Tongue (tissue), 2 donors: ENCODE results near the gene ADSL. TPM values are rescaled to one million over a fixed set of nuclear protein-coding genes. Genes with fewer than 3 reads are reported as not detected.

Experiments used
- DNase-seq: peaks from one replicate; pipeline ENCODE4 v3.0.0-alpha.2; 2015
- total RNA-seq: library from RNA; depleted of rRNA; stranded (reverse); fragments of >200 nt; gene quantifications from one replicate; pipeline ENCODE4 v1.2.3, GENCODE V29; 2014

The ADSL gene
- total RNA-seq, 1 donor from 2014 or later: 236 TPM

DNA sequence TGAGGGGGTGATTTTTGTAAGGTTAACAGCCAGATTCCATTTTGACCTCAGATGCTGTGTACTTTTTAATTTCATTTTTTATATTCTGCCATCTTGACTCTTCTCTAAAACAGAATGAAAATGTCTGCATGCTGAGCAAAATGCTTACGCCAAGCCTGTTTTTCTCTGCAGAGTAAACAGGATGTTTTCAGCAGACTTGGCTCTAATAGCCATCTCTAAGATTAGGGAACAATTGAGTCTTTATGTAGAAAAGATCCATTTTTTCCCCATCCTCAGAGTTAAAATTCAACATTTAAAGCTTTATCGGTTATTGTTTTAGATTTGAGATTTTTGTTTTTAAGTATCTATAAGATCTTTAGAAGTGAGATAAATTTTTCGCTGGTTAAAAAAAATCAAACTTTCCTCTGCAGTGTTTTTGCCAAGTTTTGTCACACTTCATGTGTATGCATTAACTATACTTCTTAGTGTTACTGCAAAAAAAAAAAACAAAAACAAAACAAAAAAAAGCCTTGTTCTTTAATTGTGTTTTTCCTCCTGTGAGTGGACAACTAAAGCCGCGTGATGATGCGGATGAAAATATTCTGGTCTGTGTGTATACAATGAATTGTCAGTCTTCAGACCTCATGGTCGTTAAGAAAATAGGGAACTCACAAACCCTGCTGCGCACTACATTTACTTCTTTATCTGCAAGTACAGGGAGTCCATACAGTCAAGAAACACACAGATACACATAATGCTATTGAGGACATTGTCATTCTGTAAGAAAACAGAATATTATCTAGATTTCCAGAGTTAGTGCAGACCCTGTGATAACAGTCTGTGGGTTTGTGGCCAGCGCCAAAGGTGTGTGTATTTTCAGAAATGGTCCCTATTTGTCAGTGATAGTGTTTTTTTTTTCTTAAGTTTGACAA is 17.5 kb upstream of the ADSL start:
- no peak for DNase-seq

DNA sequence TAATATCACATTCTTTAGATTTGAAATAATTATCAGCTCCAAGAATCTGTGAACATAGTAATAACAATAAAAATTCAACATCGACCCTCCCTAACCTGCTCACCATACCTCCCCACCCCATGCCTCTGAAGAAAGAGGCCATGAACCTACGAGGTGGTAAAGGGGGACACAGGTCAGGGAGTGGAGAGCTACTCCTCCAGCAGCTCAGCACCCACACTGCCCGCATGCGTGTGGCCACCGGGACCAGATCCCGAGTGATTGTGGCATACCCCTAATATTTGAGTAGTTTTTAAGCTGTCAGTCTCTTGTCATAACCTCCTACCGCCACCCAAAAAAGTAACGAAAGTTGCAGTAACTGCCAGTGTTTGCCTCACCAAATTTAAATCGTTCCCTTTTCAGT is 16.8 kb upstream of the ADSL start:
- no peak for DNase-seq

DNA sequence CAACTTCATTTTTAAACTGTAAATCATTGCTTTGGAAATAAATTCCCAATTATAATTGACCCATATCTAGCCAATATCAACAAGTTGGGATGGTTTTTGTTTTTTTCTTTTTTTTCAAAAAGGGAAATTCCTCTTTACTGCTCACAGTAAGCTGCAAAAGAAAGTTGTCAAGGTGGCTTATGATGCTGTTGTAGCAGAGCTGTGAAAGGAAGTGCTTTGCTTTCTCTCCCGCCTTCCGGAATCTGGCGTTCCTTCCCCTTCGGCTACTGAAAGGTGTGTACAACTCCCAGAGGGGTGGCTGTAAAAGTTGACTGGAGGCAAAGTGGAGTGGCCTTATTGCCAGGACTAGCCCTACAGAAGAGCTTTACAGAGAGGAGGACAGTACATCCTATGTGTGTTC is 16.2 kb upstream of the ADSL start:
- DNase-seq: no peak

DNA sequence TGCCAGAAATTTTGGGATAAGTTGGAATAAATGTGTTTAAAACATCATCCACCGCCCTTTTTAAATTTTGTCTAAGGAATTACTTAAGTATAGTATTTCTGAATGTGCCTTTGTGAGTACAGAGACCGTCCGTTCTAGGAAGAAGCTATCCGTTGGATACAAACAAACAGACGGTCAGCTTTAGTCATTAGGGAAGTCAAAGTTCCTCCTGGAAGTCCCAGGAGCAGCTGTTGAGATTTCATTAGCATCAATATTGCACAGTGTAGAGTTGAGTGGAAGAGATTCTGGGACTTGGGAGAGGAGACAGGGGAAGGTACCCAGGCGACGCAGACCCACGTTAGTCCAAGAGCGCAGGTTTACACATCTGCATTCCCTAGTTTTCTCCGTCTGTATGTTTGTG is 15.7 kb upstream of the ADSL start:
- no peak for DNase-seq

DNA sequence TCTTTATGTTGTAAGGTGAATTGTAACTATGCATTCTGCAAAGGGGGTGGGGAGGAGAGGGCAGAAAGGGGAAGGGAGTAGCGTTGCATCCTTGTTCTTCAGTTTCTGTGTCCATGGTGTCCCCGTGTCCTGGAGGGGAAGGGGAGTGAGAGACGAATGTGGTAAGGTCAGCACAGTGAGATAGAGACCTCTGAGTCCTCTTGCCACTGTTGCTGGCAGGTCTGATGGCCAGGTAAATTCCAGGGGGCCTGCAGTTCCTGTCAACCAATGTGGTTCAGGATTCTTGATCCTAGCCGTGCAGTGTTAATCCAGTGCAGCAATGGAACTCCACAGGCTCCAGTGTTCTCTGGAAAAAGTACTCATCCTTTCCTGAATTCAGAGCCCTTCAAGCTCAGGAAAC is 14.6 kb upstream of the ADSL start:
- no peak for DNase-seq

DNA sequence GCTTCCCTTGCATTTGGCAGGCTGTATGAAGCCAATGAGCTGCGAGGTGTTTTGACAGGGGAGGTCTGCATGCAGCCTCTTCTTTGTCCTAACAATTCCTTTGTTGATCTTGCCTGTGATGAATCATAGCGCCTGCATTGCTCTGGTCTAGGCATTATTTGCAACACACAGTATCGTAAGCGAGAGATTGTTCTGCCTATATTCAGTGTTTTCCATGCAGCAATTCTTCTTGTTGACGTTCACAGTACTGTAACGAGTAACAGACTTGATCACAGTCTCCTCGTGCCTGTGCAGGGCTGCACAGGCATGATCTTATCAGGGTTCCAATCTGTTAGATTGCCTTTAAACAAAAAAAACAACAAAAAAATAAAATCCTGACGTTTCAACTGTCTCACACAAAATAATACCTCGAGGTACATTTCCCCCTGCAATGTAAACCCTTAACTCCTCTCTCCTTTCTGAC is 13.9 kb upstream of the ADSL start:
- DNase-seq: no peak

DNA sequence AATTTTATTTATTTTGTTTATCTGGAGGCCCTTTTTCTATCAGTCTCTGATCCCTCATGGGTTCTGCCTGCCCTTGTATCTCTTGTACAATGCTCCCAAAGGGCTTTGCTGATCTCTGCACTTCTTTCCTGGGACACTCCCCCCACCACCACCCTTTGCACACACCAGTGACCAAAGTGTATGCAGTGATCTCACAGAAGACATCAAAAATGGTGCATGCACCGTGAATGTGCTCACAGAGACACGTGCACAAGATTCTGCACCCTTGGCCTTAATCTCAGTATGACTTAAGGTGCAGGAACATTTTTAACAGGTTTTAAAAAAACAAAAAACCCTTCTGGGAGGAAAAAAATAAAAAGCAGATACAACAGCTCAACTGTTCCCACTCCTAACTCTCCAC is 12.2 kb upstream of the ADSL start:
- DNase-seq: no peak

DNA sequence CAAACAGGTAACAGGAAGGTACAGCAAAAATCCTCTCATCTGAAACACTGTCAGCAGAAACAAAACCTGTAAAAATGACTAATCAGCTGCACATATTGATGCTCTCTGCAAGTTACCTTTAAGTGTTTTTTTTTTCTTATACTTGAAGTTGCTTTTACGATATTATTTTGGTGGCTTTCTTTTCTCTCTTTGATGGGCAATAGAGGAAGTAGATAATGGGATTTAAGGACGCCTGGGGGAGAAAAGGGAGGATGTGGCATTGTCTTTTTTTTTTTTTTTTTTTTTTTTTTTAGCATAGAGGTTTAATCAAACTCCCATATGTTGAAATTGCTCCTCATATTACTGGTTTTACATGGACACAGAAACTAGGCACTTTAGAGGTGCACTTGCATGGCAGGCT is 11.4 kb upstream of the ADSL start:
- no peak for DNase-seq

DNA sequence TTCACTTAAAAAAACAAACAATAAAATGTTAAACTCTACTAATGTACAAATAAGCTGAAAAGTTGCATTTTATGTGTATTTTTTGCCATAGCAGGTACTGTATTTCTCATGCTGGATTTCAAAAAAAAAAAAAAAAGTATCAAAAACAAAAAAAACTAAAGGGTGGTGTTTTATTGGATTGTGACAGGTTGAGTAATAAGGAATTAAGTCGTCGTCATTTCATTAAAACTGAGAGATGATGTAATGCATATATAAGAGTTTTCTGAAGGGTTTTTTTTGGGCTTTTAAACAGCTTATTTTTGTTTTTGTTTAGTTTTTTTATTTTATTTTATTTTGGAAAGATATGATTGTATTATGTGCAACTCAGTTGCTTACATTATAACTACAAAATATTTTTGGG is 10.9 kb upstream of the ADSL start:
- DNase-seq: no peak

DNA sequence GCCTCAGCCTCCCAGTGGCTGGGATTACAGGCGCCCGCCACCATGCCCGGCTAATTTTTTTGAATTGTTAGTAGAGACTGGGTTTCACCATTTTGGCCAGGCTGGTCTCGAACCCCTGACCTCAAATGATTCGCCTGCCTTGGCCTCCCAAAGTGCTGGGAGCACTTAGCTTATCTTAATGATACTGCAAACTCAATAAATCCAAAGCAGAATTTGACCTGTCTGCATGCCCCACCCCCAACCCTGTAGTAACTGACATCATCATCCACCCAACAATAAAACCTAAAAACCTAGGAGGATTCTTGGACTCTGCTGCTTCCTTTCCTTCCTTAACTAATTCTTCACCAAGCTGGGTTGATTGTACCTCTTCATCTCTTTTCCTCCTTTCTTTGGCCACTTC is 6.3 kb upstream of the ADSL start:
- no peak for DNase-seq

DNA sequence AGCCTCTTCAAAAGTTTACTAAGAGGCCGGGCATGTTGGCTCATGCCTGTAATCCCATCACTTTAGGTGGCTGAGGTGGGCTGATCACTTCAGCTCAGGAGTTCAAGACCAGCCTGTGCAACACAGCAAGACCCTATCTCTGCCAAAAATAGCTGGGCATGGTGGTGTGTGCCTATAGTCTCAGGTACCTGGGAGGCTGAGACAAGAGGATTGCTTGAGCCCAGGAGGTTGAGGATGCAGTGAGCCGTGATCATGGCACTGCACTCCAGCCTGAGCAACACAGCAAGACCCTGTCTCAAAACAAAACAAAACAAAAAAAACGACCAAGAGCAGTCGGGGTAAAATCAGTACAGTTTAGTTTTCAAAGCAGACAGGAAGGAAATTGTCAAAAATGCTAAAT is 4.7 kb upstream of the ADSL start:
- DNase-seq: no peak

DNA sequence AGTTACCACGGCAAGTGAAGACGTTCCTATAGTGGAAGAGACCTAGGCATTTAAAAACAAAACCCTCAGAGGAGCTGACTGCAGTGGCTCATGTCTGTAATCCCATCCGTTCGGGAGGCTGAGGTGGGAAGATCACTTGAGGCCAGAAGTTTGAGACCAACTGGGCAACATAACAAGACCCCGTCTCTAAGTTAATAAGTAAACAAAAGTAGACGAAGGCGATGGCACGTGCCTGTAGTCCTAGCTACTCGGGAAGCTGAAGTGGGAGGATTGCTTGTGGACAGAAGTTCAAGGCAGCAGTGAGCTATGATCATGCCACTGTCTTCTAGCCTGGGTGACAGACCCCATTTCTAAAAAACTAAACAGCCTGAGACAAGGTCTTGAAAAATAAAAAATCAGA is 3.8 kb upstream of the ADSL start:
- no peak for DNase-seq

DNA sequence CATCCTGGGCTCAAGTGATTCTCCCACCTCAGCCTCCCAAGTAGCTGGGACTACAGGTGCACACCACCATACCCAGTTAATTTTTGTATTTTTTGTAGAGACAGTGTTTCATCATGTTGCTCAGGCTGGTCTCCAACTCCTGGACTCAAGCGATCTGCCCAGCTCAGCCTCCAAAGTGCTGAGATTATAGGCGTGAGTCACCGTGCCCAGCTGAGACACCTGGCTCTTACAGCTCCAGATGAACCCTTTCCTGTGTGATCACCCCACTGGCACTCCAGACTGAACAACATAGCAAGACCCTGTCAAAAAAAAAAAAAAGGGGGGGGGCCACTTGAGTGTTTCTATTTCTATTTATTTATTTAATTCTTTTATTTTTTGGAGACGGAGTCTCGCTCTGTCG is 1.0 kb upstream of the ADSL start:
- DNase-seq: no peak

DNA sequence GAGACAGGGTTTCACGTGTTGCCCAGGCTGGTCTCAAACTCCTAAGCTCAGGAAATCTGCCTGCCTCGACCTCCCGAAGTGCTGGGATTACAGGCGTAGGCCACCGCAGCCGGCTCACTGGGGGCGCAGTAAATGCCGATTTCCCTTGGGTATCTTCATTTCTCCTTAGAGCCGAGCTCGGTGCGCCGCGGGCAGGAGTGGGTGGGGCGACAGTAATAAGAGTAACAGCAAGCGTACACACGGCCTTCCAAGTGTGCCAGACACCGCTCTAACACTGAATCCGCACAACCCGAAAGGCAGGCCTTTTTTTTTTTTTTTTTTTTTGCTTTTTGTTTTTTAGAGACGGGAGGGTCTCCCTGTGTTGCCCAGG is 500 bp upstream of the ADSL start:
- no peak for DNase-seq

DNA sequence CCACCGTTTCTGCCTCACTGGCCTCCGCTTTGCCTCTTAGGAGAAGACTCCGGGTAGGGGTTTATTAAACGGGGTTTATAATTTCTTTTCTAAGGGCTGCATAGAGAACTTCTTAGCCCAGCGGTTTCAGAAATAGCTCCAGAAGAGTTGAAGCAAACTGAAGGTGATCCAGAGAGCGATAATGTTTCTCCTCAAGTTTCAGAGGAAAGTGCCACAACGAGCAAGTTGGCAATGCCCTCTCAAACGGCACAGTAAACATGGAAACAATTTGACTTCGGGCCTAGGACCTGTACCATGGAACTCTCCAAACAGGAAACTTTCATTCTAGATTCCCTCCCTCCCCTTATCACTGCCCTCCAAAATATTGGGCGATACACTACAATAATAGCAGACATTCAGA is 1.0 kb downstream of the ADSL start:
- DNase-seq: no peak

DNA sequence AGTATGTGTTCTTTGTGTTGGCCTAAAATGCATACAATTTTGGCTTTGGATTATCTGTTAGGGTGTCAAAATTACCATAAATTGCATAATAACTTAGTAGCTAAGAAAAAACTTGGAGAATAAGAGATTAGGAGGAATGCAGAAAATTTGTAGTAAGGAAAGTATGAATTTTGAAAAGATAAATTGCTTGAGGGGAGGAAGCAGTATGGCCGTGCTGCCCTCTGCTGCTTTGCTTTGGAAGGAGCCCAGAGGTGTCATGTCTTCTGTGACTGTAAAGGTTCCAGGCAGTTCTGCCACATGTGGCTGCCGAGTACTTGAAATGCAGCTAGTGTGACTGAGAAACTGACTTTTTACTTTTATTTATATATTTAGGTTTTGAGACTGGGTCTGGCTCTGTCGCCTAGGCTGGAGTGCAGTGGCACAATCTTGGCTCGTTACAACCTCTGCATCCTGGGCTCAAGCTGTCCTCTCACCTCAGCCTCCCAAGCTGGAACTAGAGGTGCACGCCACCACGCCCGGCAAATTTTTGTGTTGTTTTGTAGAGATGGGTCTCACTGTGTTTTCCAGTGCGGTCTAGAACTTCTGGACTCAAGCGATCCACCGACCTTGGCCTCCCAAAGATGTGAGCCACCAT is 1.8 kb downstream of the ADSL start:
- DNase-seq: peak; percentile 75

DNA sequence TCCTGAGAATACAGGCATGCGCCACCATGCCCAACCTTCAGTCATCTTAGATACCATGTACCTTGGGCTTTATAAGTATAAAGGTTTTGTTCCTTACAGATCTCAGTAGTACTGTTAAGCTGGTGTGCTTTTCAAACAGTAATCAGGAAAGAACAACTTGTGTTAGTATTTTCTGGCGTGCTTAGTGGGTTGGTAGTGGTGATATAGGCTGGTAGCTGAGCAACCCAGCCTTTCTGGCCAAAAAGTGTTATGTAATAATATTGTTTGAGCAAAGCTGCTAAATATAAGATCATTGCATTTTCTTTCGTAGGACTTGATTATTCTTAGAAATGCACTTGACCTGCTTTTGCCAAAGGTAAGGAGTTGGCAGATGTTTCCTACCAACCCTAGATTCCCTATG is 6.5 kb downstream of the ADSL start:
- no peak for DNase-seq

DNA sequence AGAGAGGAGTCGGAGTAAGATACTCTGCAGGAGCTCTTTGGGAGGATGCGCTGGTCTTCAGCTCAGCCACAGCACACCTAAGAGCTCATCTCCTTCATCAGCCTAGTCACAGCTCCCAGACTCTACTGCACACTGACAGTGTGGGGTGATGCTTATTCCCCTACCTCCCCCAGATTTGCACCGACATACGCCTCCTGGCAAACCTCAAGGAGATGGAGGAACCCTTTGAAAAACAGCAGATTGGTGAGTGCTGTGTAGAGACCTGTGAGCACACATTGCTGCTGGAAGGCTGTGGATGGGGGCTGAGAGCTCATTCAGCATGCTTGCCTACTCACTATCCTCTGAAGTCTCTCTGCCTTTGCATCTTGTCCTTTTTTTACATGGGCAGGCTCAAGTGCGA is 14.8 kb downstream of the ADSL start:
- no peak for DNase-seq

DNA sequence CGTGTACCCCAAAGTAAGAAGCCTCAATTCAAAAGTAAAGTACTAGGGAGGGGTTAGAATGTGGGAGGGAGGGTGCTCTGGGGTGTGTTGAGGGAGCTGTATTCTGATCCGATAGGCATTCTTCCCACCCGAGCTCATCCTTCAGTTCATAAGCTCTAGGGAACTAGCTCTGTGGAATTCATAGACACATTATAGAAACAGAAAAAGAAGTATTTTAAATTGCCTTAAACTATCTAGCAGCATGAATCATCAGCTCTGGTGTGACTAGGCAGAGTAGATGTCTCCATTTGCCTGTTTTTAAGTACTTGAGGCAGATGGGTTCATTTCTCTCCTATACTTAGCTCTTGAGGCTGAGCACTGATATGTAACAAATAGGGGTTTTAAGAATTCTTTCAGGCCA is 16.8 kb downstream of the ADSL start:
- no peak for DNase-seq

DNA sequence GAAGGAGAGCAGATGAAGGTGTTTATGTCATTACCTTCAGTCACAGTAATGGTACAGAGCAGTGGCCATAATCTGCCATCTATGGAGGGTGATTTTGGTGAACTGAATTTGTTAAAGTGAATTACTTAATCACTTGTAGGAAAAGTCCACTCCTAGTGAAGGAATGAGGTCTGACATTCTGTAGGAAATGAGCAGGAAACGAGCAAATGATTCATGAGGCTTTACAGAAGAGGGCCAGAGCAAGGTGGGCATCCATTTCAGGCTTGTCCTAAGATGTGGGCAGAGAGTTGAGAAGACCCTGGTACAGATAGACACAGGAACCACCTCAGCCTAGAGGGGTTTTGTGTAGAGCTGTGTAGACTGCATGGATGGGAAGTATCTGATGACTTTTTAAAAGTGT is 18.1 kb downstream of the ADSL start:
- no peak for DNase-seq

DNA sequence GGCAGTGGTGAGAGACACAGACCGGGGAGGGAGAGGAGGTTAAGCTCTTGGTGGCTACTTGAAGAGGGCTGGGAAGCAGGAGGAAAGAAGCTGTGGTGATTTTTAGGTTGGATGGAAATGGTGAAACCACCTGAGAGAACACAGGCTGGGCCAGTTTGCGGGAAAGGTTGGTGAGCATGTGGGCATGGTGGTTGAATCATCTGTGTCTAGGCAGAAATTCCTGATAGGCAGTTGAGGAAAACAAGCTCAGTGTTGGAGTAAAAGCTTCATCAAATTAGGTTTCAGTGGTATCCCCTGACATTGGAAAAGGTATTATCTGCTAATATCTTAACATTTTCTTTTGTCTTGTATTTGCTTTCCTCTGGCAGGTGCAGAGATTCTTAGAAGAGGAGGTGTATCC is 19.8 kb downstream of the ADSL start:
- no peak for DNase-seq

DNA sequence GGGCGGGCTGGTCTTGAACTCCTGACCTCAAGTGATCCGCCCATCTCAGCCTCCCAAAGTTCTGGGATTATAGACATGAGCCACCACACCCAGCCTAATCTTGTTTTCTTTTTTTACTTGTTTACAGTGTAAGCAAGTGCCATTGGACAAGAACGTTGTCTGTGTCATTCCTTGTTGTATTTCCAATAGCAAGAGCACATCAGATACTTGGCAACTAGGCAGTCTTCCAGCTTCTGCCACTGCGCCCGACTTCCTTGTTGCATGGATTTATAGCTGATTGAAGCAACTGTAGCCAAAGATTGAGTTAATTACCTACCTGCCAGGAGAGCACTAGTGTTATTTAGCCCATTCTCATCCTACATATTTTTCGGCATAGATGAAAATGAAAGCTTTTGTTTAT is 21.0 kb downstream of the ADSL start:
- DNase-seq: no peak

DNA sequence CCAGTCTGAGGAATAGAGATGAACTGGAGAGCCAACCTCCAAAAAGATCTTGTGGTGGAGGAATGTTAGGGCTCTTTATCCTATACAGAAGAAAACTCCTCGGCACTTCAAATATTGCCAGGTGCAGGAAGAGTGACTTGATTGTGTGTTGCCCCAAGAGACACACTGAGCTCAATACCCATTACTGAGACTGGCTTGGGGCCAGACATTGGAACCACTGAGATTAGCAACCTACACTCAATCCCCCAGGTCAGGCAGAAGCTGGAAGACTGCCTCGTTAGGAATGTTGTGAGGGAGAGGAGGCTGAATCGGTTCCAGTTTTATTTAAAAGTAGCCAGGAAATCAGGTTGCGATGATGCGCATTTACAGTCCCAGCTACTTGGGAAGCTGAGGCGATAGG is 21.7 kb downstream of the ADSL start:
- peak; percentile 28 for DNase-seq

DNA sequence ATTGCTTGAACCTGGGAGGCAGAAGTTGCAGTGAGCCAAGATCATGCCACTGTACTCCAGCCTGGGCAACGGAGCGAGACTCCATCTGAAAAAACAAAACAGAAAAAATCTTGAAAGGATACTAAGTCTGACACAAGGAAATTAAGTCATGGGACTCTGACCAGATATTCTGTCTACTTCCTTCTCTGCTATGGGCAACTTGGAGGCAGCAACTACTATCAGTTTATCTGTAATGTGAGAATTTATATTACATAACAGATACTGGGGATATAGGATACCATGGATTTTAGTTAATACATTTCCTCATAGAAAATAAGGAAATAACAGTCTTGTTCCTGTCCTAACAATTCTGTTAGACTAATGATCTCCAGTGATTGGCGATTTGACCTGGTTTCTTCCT is 22.5 kb downstream of the ADSL start:
- DNase-seq: no peak
